Measurements from ENCODE around the gene FAM81A. TPM values are rescaled to one million over a fixed set of nuclear protein-coding genes. Genes with fewer than 3 reads are reported as not detected.
"Not testable (repeated sequence)": the region's sequence is repeated elsewhere in the genome, so short reads cannot be mapped to it uniquely, and the experiment has no call there.

The FAM81A gene
- total RNA-seq, 1 experiment from 2014 or later = 2.0 TPM

DNA sequence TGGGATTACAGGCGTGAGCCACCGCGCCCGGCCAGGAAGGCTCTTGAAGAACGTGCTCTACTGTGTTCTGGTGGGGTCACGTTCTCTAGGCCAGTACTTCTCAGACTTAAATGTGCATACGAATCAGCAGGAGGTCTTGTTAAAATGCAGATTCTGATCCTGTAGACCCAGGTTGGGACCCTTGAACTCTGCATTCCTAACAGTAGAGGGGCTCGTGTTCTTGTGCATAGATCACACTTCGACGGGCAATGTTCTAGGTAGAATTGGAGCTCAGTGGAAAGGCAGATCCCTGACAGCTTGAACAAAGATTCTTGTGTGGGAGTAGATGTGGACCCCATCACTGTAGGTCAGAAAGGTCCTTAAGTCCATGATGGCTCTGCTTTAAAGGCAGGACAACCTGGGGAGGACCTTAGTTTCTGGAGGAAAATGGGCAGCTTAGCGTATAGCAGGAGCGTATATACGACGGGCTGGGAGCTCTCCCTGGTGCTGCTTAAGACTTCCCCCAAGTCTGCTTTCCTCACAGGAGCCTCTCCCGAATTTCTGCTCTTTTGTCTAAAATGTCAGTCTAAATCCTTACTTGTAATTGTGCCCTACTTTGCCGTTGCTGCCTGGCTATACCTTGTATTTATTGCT, 16.9 kb upstream of the FAM81A start (continued):
- TF ChIP-seq, protein P1, sequence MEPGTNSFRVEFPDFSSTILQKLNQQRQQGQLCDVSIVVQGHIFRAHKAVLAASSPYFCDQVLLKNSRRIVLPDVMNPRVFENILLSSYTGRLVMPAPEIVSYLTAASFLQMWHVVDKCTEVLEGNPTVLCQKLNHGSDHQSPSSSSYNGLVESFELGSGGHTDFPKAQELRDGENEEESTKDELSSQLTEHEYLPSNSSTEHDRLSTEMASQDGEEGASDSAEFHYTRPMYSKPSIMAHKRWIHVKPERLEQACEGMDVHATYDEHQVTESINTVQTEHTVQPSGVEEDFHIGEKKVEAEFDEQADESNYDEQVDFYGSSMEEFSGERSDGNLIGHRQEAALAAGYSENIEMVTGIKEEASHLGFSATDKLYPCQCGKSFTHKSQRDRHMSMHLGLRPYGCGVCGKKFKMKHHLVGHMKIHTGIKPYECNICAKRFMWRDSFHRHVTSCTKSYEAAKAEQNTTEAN (CRISPR knock-in tag; IDR thresholded peaks at IDR 0.05) = no peak
- TF ChIP-seq, protein P2, sequence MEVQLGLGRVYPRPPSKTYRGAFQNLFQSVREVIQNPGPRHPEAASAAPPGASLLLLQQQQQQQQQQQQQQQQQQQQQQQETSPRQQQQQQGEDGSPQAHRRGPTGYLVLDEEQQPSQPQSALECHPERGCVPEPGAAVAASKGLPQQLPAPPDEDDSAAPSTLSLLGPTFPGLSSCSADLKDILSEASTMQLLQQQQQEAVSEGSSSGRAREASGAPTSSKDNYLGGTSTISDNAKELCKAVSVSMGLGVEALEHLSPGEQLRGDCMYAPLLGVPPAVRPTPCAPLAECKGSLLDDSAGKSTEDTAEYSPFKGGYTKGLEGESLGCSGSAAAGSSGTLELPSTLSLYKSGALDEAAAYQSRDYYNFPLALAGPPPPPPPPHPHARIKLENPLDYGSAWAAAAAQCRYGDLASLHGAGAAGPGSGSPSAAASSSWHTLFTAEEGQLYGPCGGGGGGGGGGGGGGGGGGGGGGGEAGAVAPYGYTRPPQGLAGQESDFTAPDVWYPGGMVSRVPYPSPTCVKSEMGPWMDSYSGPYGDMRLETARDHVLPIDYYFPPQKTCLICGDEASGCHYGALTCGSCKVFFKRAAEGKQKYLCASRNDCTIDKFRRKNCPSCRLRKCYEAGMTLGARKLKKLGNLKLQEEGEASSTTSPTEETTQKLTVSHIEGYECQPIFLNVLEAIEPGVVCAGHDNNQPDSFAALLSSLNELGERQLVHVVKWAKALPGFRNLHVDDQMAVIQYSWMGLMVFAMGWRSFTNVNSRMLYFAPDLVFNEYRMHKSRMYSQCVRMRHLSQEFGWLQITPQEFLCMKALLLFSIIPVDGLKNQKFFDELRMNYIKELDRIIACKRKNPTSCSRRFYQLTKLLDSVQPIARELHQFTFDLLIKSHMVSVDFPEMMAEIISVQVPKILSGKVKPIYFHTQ (CRISPR knock-in tag; IDR thresholded peaks at IDR 0.05) = no peak
- TF ChIP-seq MYBL2 (CRISPR knock-in tag; IDR thresholded peaks at IDR 0.05) (no peak), ZBTB21 (CRISPR knock-in tag; IDR thresholded peaks at IDR 0.05; ENCODE audit: borderline replicate concordance) (no peak)

DNA sequence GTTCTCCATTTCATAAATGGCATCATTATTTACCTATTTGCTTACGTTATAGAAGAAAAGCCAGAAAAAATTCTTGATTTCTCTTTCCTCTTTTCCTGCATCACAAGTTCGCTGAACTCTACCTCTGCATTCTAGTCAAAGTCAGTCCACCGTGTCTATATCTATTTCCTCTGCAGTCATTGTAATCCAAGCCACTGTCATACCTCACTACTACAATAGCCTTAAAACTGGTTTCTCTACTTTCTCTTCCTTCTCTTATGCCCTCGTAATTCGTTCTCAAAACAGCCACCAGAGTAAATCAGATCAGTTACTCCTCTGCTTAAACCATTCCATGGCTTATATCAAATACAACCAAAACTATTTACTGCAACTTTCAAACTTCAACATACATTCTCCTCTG, 13.4 kb upstream of the FAM81A start:
- Mint-ChIP-seq H3K4me3 (no peak overlapping the region), H3K27me3 (ENCODE audit: low read depth) (peaks cover 12% of the 10 kb centered on the region), H3K36me3 (peaks cover 7% of the 10 kb centered on the region), H3K9me3 (peaks cover 18% of the 10 kb centered on the region), H3K4me1 (peaks cover 17% of the 10 kb centered on the region), H3K27ac (no peak overlapping the region)
- ATAC-seq (no peak), DNase-seq (ENCODE audit: low spot score) (no peak)
- no peak for TF ChIP-seq FOXP1 (CRISPR knock-in tag; IDR thresholded peaks at IDR 0.05; ENCODE audit: borderline replicate concordance)
- TF ChIP-seq, protein P3, sequence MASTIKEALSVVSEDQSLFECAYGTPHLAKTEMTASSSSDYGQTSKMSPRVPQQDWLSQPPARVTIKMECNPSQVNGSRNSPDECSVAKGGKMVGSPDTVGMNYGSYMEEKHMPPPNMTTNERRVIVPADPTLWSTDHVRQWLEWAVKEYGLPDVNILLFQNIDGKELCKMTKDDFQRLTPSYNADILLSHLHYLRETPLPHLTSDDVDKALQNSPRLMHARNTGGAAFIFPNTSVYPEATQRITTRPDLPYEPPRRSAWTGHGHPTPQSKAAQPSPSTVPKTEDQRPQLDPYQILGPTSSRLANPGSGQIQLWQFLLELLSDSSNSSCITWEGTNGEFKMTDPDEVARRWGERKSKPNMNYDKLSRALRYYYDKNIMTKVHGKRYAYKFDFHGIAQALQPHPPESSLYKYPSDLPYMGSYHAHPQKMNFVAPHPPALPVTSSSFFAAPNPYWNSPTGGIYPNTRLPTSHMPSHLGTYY (CRISPR knock-in tag; IDR thresholded peaks at IDR 0.05) = no peak
- no peak for TF ChIP-seq ZNF263 (CRISPR knock-in tag; IDR thresholded peaks at IDR 0.05; ENCODE audit: low read depth)
- no peak for TF ChIP-seq NFE2L1 (CRISPR knock-in tag; IDR thresholded peaks at IDR 0.05)
- TF ChIP-seq ZNF396 (CRISPR knock-in tag; IDR thresholded peaks at IDR 0.05; ENCODE audit: borderline replicate concordance) = no peak
- TF ChIP-seq NR2C2 (CRISPR knock-in tag; IDR thresholded peaks at IDR 0.05) = no peak
- no peak for TF ChIP-seq MXD4 (CRISPR knock-in tag; IDR thresholded peaks at IDR 0.05; ENCODE audit: borderline replicate concordance)
- POLR2A ChIA-PET = no interaction called here
- CTCF ChIA-PET = no interaction called here

DNA sequence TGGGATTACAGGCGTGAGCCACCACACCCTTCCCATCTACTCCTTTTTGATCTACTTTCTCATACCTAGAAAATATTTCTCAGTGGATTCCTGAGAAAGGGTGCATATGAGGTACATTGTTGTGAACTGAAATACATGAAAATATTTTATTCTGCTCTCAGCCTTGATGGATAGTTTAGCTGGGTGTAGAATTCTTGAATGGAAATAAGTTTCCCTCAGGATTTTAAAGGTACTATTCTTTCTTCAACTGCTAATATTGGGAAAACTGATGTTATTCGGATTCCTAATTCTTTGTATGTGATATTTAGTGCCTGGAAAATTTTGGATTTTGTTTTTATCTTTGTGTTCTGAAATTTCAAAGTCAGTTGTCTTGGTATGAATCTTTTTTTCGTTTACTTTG, 9.1 kb upstream of the FAM81A start:
- peaks cover 21% of the 10 kb centered on the region for H3K9me3 Mint-ChIP-seq
- H3K27ac Mint-ChIP-seq; H3K4me3 Mint-ChIP-seq; H3K4me1 Mint-ChIP-seq; POLR2A ChIA-PET; ATAC-seq; H3K36me3 Mint-ChIP-seq; H3K27me3 Mint-ChIP-seq (ENCODE audit: low read depth); DNase-seq (ENCODE audit: low spot score): not testable (repeated sequence)
- CTCF ChIA-PET = interaction anchor here (0.6 kb wide), 1 partner anchor 1136 kb away, joined by 4 read pairs; no protein-coding TSS in a partner anchor

DNA sequence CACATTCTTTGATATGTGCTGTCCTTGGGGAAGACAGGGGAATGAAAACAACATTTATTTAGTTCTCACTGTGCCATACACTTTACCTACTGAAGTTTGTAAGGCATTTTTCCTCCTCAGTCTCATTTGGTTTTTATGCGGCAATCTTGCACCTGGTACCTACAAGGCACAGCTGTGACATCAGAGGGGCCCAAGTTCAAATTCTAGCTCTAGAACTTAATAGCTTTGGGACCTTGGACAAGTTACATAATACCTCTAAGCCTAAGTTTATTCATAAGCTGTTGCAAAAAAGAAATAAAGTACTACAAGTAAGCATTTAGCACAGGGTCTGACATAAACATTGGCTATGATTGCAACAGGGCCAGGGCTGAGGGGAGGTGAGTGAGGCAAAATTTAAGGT, 5.6 kb upstream of the FAM81A start:
- ChIA-PET CTCF (interaction anchor here (0.9 kb wide), 1 partner anchor 11 kb away, joined by 4 read pairs; no protein-coding TSS in a partner anchor), POLR2A (no interaction called here)
- Mint-ChIP-seq H3K4me3 (no peak overlapping the region), H3K4me1 (peaks cover 7% of the 10 kb centered on the region), H3K36me3 (peaks cover 8% of the 10 kb centered on the region), H3K27ac (no peak overlapping the region), H3K9me3 (peaks cover 20% of the 10 kb centered on the region), H3K27me3 (ENCODE audit: low read depth) (peaks cover 36% of the 10 kb centered on the region)
- ATAC-seq (no peak), DNase-seq (ENCODE audit: low spot score) (no peak)
- TF ChIP-seq, protein P4, sequence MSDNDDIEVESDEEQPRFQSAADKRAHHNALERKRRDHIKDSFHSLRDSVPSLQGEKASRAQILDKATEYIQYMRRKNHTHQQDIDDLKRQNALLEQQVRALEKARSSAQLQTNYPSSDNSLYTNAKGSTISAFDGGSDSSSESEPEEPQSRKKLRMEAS (CRISPR knock-in tag; IDR thresholded peaks at IDR 0.05) = no peak
- TF ChIP-seq TP53 (CRISPR knock-in tag; IDR thresholded peaks at IDR 0.05) (no peak), TCF7 (CRISPR knock-in tag; IDR thresholded peaks at IDR 0.05; ENCODE audit: low read depth) (no peak), MYBL2 (CRISPR knock-in tag; IDR thresholded peaks at IDR 0.05) (no peak), IRF2 (CRISPR knock-in tag; IDR thresholded peaks at IDR 0.05; ENCODE audit: borderline replicate concordance, low read depth) (no peak), MXD4 (CRISPR knock-in tag; IDR thresholded peaks at IDR 0.05; ENCODE audit: borderline replicate concordance) (no peak), FOXP1 (CRISPR knock-in tag; IDR thresholded peaks at IDR 0.05; ENCODE audit: borderline replicate concordance) (no peak), ZNF232 (CRISPR knock-in tag; IDR thresholded peaks at IDR 0.05) (no peak)
- TF ChIP-seq, protein P5, sequence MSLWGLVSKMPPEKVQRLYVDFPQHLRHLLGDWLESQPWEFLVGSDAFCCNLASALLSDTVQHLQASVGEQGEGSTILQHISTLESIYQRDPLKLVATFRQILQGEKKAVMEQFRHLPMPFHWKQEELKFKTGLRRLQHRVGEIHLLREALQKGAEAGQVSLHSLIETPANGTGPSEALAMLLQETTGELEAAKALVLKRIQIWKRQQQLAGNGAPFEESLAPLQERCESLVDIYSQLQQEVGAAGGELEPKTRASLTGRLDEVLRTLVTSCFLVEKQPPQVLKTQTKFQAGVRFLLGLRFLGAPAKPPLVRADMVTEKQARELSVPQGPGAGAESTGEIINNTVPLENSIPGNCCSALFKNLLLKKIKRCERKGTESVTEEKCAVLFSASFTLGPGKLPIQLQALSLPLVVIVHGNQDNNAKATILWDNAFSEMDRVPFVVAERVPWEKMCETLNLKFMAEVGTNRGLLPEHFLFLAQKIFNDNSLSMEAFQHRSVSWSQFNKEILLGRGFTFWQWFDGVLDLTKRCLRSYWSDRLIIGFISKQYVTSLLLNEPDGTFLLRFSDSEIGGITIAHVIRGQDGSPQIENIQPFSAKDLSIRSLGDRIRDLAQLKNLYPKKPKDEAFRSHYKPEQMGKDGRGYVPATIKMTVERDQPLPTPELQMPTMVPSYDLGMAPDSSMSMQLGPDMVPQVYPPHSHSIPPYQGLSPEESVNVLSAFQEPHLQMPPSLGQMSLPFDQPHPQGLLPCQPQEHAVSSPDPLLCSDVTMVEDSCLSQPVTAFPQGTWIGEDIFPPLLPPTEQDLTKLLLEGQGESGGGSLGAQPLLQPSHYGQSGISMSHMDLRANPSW (CRISPR knock-in tag; conservative IDR thresholded peaks at IDR 0.05; ENCODE audit: low read depth) = no peak
- TF ChIP-seq, protein P6, sequence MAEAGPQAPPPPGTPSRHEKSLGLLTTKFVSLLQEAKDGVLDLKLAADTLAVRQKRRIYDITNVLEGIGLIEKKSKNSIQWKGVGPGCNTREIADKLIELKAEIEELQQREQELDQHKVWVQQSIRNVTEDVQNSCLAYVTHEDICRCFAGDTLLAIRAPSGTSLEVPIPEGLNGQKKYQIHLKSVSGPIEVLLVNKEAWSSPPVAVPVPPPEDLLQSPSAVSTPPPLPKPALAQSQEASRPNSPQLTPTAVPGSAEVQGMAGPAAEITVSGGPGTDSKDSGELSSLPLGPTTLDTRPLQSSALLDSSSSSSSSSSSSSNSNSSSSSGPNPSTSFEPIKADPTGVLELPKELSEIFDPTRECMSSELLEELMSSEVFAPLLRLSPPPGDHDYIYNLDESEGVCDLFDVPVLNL (CRISPR knock-in tag; IDR thresholded peaks at IDR 0.05; ENCODE audit: borderline replicate concordance, low read depth) = no peak
- TF ChIP-seq, protein P7, sequence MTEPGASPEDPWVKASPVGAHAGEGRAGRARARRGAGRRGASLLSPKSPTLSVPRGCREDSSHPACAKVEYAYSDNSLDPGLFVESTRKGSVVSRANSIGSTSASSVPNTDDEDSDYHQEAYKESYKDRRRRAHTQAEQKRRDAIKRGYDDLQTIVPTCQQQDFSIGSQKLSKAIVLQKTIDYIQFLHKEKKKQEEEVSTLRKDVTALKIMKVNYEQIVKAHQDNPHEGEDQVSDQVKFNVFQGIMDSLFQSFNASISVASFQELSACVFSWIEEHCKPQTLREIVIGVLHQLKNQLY (CRISPR knock-in tag; IDR thresholded peaks at IDR 0.05) = no peak

All from WTC11 (cell line).